Stimulated activated naive CD4-positive, alpha-beta T cell treated with Interleukin-2 at 50 U/mL for 16 hours (primary cell): ENCODE measurements around the gene GTF3A.

ENCODE experiments used
- DNase-seq: peaks from one replicate; lab custom pipeline; 2025; lab: John Stamatoyannopoulos, UW

The GTF3A gene

GRCh38 chr13:27405546-27406134 is 18.8 kb upstream of the GTF3A start:
- DNase-seq: no peak

- no peak for DNase-seq
Measured at GRCh38 chr13:27406178-27406939, 18.1 kb upstream of the GTF3A start.

- DNase-seq: no peak
Measured at GRCh38 chr13:27408074-27408473, 16.3 kb upstream of the GTF3A start.

GRCh38 chr13:27409013-27409412 is 15.4 kb upstream of the GTF3A start:
- no peak for DNase-seq

- DNase-seq: no peak
Measured at GRCh38 chr13:27411341-27411740, 13.1 kb upstream of the GTF3A start.

- no peak for DNase-seq
Measured at GRCh38 chr13:27415116-27415515, 9.3 kb upstream of the GTF3A start.

- no peak for DNase-seq
Measured at GRCh38 chr13:27419328-27419727, 5.1 kb upstream of the GTF3A start.

GRCh38 chr13:27421101-27421871 is 3.1 kb upstream of the GTF3A start:
- DNase-seq: no peak

- DNase-seq: no peak
Measured at GRCh38 chr13:27423333-27423732, 1.1 kb upstream of the GTF3A start.

- DNase-seq: no peak
Measured at GRCh38 chr13:27425158-27425917, 919 bp downstream of the GTF3A start.

GRCh38 chr13:27425918-27426630 is 1.7 kb downstream of the GTF3A start:
- DNase-seq: peak; percentile 72

GRCh38 chr13:27427641-27428040 is 3.2 kb downstream of the GTF3A start:
- no peak for DNase-seq

GRCh38 chr13:27428160-27428559 is 3.7 kb downstream of the GTF3A start:
- DNase-seq: no peak

- no peak for DNase-seq
Measured at GRCh38 chr13:27432180-27432579, 7.8 kb downstream of the GTF3A start.

GRCh38 chr13:27432611-27433210 is 8.3 kb downstream of the GTF3A start:
- no peak for DNase-seq

GRCh38 chr13:27437126-27437525 is 12.7 kb downstream of the GTF3A start:
- no peak for DNase-seq

- no peak for DNase-seq
Measured at GRCh38 chr13:27440408-27440807, 16.0 kb downstream of the GTF3A start.

GRCh38 chr13:27442071-27442647 is 17.7 kb downstream of the GTF3A start:
- DNase-seq: peak; percentile 17

GRCh38 chr13:27442797-27443196 is 18.4 kb downstream of the GTF3A start:
- no peak for DNase-seq

- no peak for DNase-seq
Measured at GRCh38 chr13:27446986-27447583, 22.7 kb downstream of the GTF3A start.
